ENCODE measurements around the gene RCAN1.

GRCh38 chr21:34559089-34559631, 55.8 kb downstream of the RCAN1 start:
- no peak for TF ChIP-seq CTCF (IDR thresholded peaks at IDR 0.05)
- no peak for TF ChIP-seq POLR2AphosphoS5 (IDR thresholded peaks at IDR 0.05)
- TF ChIP-seq EP300 (IDR thresholded peaks at IDR 0.05): no peak
- no peak for TF ChIP-seq POLR2A (IDR thresholded peaks at IDR 0.05)
